Renal cortical epithelial cell (primary cell): ENCODE data around the gene EIF4E. TPM values are rescaled to one million over a fixed set of nuclear protein-coding genes. Genes with fewer than 3 reads are reported as not detected.
"Not testable (repeated sequence)": the region's sequence is repeated elsewhere in the genome, so short reads cannot be mapped to it uniquely, and the experiment has no call there.

Source experiments
- DNase-seq: peaks from one replicate; pipeline ENCODE4 v3.0.0-alpha.2; 2011; ENCODE audit warnings: low read depth
- total RNA-seq: library from RNA; depleted of rRNA; stranded (reverse); fragments of >200 nt; gene quantifications from 2 replicates; pipeline ENCODE4 v1.2.3, GENCODE V29; 2014

The EIF4E gene
- total RNA-seq, 1 donor from 2014 or later = 286 TPM

DNA sequence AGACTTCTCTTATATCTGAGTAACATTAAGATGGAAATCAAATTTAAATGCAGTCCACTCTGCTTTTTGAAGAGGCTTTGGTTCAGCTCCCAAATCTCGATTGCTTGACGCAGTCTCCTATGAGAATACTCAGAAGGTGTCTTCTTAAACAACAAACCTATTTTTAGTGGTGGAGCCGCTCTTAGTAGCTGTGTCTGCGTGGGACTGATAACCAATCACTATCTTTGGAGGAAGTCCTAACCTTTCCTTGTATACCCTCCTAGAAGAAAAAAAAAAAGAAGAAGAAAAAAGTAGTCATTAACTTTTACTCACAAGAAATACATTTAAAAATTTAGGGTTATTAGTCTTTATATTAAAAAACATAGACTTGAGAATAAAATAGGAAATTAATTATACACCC is 48.0 kb downstream of the EIF4E start:
- DNase-seq = not testable (repeated sequence)

DNA sequence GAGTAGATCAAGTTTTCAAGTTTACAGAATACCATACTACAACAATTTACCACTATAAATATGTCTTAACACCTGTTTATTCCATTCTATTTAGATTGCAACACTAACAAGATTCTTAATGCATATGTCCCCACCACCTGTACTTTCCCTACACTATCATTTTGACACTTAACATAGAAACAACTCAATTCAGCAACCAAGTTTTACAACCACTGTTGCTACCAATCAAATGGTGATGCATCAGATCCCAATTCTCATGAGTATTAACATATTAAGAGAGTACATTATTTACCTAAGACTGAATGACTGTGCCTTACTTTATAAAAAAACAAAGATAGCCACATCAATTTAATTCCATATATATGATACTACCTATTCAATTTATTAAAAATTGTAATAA is 49.4 kb downstream of the EIF4E start:
- no peak for DNase-seq

DNA sequence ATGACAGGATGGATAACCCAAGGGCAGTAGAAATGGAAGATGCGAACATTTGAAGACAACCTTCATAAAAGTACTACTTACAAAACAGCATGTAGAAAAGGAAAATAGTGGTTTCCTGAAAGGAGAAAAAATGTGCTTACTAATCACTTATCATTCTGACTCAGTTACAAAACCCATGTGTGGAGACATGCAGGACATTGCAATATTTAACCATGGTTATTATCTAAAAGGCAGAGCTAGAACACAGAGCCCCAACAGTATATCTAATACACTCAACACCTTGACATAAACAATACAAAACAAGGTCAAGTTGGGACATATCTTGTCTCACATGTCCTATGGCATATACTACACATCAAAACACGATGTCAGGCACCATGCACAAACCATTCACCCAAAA is 55.9 kb downstream of the EIF4E start:
- peak; percentile 41 for DNase-seq

DNA sequence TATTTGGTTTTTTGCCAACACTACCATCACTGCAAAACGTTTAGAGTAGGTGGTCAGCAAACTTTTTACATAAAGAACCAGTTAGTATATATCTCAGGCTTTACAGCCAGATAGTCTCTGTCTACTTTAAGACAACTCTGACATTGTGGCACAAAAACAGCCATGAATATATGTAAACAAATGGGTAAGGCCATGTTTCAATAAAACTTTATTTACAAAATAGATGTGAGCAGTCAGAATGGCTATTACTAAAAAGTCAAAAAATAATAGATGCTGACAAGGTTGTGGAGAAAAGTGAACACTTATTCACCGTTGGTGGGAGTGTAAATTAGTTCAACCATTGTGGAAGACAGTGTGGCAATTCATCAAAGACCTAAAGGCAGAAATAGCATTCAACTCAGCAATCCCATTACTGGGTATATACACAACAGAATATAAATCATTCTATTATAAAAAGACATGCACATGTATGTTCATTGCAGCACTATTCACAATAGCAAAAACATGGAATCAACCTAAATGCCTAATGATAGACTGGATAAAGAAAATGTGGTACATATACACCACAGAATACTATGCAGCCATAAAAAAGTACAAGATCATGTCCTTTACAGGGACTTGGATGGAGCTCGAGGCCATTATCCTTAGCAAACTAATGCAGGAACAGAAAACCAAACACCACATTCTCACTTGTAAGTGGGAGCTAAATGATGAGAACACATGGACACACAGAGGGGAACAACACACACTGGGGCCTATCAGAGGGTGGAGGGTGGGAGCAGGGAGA is 56.6 kb downstream of the EIF4E start:
- DNase-seq = not testable (repeated sequence)

DNA sequence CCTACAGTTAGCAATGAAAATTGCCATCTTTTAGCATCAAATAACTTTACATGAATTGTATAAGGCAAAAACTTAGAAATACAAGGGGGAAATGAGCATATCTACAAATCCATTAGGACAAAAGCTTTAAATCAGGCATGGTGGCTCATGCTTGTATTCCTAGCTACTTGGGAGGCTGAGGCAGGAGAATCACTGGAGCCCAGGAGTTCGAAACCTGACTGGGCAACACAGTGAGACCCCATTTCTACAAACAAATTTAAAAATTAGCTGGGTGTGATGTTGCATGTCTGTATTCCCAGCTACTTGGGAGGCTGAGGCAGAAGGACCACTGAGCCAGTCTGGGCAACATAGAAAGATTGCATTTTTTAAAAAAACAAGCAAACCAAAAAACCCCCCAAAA is 61.3 kb downstream of the EIF4E start:
- no peak for DNase-seq

DNA sequence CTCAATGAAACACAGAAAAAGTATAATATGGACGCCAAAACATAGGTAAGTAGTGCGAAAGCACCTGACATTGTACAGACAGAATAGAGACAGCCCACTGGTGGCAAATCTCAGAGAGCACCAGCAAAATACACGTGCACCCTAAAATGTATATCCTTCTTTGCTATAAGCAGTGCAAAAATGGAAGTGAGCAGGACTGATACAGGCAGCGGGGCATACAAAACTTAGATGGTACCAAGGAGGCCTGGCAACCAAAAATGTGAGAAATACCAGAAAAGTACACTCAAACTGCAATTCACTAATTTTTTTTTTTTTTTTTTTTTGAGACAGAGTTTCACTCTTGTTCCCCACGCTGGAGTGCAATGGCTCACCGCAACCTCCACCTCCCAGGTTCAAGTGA is 63.9 kb downstream of the EIF4E start:
- DNase-seq = no peak

DNA sequence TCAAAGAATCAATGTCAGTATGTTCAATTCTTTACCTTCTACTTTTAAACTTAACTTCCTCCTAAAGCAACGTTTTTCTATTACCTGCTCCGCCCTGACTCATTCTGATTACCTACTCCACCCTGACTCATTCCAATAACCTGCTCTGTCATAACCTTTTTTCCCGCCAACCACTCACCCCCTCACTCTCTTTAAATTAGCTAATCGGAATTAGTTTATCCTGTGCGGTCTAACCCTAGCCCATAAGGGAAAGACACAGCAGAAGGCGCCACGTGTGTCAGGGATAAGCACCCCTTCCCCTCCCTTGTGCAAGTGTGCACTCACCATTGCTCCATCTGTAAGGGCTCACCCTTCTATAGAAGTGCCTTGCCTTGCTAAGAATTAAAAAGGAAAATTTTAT is 64.4 kb downstream of the EIF4E start:
- no peak for DNase-seq

DNA sequence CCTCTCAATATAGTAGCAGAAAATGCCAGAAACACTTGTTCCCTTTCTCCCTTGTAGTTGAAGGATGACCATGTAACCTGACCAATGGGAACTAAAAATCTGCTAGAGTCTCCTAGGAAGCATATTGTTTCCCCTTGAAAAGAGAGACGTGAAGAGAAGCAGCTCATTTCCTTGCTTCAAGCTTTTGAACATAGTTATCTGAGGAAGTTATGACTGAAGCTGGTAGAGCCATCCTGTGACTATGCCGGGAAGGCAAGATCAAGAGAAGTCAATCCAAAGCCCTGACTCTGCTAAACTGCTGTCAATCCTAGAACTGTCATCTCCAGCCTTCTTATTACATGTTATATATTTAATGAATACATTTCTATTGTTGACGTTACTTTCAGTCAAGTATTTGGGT is 66.6 kb downstream of the EIF4E start:
- no peak for DNase-seq

DNA sequence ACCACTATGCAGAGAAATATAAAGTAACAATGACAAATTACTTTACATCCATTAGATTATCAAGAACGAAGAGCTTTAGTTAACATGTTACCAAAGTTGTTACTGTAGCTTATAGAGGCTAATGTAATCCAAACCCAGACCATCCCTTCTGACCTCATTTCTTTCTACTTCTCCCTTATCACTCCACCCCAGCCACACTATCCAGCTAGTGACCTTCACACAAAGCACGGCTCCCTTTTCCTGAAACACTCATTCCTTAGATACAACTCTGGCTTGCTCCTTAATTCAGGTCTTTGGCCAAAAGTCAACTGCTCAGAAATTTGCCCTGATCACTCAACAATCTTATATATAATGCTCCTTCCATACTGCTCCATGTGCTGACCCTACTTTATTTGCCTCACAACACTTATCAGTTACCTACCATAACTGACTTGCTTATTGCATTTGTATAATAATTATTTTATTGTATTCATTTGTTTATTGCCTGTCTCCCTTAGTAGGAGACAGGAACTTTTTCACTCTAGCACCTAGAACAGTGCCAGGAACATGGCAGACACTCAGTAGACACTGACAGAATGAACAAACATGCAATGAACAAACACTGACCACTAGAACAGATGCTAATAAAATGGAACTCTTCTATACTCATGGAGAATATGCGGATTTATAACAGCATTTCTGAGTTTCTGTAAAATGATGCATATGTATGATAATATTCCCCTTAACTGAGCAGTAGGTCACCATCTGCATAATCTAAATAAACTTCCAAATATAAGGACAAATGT is 67.6 kb downstream of the EIF4E start:
- no peak for DNase-seq

DNA sequence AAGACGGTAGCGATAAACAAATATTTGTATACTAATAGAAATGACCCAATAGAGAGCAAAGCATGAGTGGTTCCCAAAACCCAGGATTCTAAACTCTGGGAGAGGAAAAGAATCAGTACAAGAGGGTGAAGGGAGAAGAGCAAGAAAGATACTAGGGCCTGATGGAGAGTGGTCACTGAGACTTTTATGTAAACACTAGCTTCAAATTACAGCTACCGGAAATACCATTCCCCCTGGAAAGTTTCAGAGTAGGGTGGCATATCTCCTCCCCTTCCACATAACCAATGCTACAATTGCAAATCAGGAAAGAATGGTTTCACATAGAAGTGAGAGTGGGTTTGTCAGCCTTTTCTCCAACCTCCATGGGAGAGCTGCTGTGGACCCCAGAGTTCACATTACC is 77.1 kb downstream of the EIF4E start:
- no peak for DNase-seq

DNA sequence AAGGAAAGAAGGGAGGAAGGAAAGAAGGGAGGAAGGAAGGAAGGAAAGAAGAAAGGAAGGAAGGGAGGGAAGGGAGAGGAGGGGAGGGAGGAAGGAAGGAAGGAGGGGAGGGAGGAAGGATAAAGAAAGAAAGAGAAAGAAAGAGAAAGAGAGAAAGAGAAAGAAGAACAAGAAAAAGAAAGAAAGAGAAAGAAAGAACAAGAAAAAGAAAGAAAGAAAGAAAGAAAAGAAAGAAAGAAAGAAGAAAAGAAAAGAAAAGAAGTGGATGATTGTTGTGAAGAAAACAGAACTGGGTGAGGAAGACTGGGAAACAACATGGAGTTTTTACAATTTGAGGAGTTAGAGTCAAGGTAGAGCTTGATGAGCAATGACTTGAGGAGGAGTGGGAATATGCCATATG is 78.0 kb downstream of the EIF4E start:
- no peak for DNase-seq

DNA sequence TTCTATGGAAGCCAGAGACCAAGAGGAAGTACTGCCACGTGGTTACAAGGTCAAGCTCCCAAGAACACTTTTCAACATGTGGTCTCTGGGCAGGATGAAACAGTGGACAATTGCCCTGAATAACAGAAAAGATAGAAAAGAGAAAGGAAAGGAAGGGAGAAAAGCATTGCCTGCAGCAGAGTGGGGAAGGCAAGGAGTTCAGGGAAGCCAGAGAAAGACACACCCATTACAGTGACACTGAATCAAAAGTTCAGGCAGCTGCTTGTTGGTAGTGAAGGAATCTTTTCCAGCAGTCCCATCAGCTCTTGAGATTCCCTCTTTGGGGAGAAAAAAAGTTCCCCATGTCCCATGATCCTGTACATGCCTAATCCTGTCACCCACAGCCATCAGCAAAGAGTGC is 80.5 kb downstream of the EIF4E start:
- DNase-seq = no peak

DNA sequence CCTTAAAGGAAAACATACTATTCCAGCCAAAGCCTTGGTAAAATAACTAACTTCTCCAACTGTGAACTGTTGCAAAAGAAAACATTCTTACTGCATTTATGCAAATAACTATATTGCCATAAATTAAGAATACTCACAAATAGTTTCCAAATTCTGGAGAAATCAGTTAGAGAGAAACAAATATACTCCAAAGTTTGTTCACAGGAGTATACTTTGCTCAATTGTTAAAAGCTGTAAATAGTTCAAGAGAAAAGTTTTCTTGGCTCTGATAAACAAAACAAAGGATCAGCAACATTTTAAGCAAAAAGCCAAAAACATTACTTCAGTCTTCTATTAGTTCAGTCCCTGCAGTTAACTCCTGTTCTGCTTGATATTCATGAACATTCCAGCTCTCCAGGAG is 83.0 kb downstream of the EIF4E start:
- no peak for DNase-seq

DNA sequence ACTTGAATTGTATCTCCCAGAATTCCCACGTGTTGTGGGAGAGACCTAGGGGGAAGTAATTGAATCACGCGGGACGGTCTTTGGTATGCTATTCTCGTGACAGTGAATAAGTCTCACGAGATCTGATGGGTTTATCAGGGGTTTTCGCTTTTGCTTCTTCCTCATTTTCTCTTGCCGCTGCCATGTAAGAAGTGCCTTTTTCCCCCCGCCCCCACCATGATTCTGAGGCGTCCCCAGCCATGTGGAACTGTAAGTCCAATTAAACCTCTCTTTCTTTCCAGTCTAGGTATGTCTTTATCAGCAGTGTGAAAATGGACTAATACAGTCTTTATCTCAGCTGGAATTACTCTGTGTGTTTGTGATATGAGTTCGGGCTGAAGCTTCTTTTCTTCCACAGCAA is 86.0 kb downstream of the EIF4E start:
- DNase-seq = not testable (repeated sequence)

DNA sequence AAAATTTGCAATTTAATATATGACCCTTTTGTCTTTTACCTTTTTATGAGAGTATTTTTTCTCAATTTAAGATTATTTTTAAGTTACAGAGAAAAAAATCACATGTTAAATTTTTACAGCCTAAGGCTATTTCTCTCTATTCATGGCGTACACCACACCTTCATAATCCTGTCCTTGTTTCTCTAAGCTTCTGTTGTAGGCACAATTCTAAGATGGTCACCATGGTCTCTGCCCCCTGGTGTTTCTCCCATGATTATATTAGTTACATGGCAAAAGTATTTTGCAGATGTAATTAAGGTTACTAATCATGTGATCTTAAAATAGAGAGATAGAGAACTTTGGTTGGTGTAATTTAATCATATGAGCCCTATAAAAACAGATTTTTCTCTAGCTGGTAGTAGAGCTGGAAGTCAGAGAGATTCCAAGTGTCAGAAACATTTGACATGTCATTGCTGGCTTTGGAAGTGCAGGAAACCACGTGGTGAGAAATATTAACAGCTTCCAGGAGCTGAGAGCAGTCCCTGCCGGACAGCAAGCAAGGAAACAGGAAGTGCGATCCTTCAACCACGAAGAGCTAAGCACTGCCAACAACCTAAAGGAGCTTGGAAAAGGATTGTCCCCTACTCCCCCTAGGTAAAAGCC is 89.8 kb downstream of the EIF4E start:
- peak; percentile 63 for DNase-seq

DNA sequence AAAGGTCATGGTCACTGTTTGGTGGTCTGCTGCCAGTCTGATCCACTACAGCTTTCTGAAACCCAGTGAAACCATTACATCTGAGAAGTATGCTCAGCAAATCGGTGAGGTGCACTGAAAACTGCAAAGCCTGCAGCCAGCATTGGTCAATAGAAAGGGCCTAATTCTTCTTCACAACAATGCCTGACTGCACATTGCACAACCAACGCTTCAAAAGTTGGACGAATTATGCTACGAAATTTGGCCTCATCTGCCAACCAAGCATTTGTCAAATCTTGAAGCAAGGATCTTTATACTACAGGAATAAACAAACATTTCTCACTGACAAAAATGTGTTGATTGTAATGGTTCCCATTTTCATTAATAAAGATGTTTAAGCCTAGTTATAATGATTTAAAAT is 90.4 kb downstream of the EIF4E start:
- no peak for DNase-seq

DNA sequence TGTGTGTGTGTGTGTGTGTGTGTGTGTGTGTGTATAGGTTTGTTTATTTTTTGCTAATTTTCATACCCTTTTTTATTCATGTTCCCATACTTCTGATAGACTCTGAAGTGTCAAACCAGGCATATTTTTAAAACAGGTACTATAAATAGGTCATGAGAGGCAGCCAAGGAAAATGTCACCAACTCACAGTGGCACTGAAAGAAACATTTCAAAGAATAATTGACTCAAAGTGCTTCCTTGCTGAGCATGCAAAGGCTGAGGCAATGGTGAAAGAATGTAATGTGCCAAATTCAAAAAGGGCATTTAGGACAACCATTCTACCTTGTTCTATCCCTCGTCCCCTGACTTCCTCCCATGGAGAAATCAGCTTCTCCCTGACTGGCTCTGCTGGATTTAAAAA is 95.5 kb downstream of the EIF4E start:
- DNase-seq = peak; percentile 2

DNA sequence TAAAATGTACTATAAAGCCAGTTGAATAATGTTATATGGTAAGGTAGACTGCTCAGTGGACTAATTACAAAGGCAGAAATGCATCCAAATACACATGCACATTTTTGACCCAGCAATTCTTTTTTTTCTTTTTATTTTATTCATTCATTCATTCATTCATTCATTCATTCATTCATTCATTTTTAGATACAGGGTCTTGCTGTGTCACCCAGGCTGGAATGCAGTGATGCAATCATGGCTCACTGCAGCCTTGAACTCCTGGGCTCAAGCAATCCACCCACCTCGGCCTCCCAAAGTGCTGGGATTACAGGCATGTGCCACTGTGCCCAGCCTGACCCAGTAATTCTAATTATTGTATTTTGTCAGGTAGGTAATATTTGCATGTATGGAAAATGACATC is 97.9 kb downstream of the EIF4E start:
- not testable (repeated sequence) for DNase-seq

Other genes starting within 250 kb of the EIF4E start
- gene METAP1, start 66.6 kb upstream of the EIF4E start, total RNA-seq = 43.4 and 56.7 TPM in 2 replicates
- gene ADH5, start 159.7 kb upstream of the EIF4E start, total RNA-seq = 156 and 202 TPM in 2 replicates
- gene ADH4, start 215.2 kb upstream of the EIF4E start, total RNA-seq = 0.10 TPM in 1 of 2 replicates, not detected in the other